Spleen (tissue), 11 donors: ENCODE measurements around the gene CACNG1. TPM values are rescaled to one million over a fixed set of nuclear protein-coding genes. Genes with fewer than 3 reads are reported as not detected.

ENCODE experiments used
- DNase-seq: peaks from one replicate; pipeline ENCODE4 v3.0.0-alpha.2; 2020
- H3K27ac ChIP-seq, 8 donors: fragments of 200-600 bp; sonication (generic) in 7 of 8; 1 replicate in 4 of 8; 2 replicates in 4 of 8; pipeline versions ENCODE4 v1.5.0 to v1.8.0; 2016 to 2021; ENCODE audit warnings: inconsistent platforms in 4 of 8, mild to moderate bottlenecking in 4 of 8, moderate library complexity in 1 of 8
- H3K27me3 ChIP-seq, 7 donors: fragments of 200-600 bp; sonication (generic) in 6 of 7; replicated peaks in 1 of 7; 1 replicate in 4 of 7; 2 replicates in 3 of 7; pipeline versions ENCODE4 v1.5.0 to v1.8.0; 2016 to 2021; ENCODE audit warnings: inconsistent platforms in 3 of 7, mild to moderate bottlenecking in 1 of 7
- H3K36me3 ChIP-seq, 6 donors: fragments of 200-600 bp; sonication (generic) in 5 of 6; 1 replicate in 4 of 6; 2 replicates in 2 of 6; pipeline versions ENCODE4 v1.5.0 to v1.8.0; 2016 to 2021; ENCODE audit warnings: inconsistent platforms in 2 of 6
- H3K4me1 ChIP-seq, 6 donors: fragments of 200-600 bp; sonication (generic) in 5 of 6; 1 replicate in 3 of 6; 2 replicates in 3 of 6; pipeline versions ENCODE4 v1.5.0 to v1.8.0; 2016 to 2021; ENCODE audit warnings: inconsistent platforms in 3 of 6
- H3K4me3 ChIP-seq, 8 donors: fragments of 200-600 bp; sonication (generic) in 7 of 8; 1 replicate in 4 of 8; 2 replicates in 4 of 8; pipeline versions ENCODE4 v1.5.0 to v1.8.0; 2016 to 2021; ENCODE audit warnings: inconsistent platforms in 4 of 8, mild to moderate bottlenecking in 4 of 8, moderate library complexity in 2 of 8
- H3K9me3 ChIP-seq, 8 donors: fragments of 200-600 bp; sonication (generic) in 7 of 8; 1 replicate in 4 of 8; 2 replicates in 4 of 8; pipeline versions ENCODE4 v1.5.0 to v1.8.0; 2016 to 2021; ENCODE audit warnings: inconsistent platforms in 4 of 8
- CTCF ChIP-seq, 11 experiments: fragments of 200-600 bp in 7 of 11; fragments of 450-650 bp in 4 of 11; sonication (generic) in 4 of 11; IDR thresholded peaks in 8 of 11; conservative IDR thresholded peaks in 3 of 11; 1 replicate in 7 of 11; 2 replicates in 4 of 11; pipeline versions ENCODE4 v1.4.0 to v1.8.0; 2016 to 2021; ENCODE audit warnings: antibody characterized with exemption in 11 of 11, inconsistent platforms in 4 of 11, mild to moderate bottlenecking in 1 of 11
- POLR2A ChIP-seq, 3 donors: fragments of 450-650 bp; IDR thresholded peaks; one replicate each; pipeline ENCODE4 v1.5.1; 2017; ENCODE audit warnings: antibody characterized with exemption in 3 of 3, mild to moderate bottlenecking in 1 of 3
- POLR2AphosphoS5 ChIP-seq, 3 donors: sonication (generic); formaldehyde crosslinking; IDR thresholded peaks; one replicate each; pipeline ENCODE4 v1.5.1; 2017; ENCODE audit warnings: antibody characterized with exemption in 3 of 3
- WGBS, 5 donors: extraction: QIAGEN DNeasy Blood & Tissue Kit in 3 of 5; methylation state at CpG; one replicate each; pipeline versions ENCODE4 v1.1.5 to v1.1.7; 2013 to 2018; 5-methylcytosine and 5-hydroxymethylcytosine counted together
- intact Hi-C: fragments of 100-400 bp; cut with DNase I; formaldehyde crosslinking; loops from one replicate; pipeline ENCODE4 v1.15.0; 2023; ENCODE audit warnings: low total_unique reads
- polyA plus RNA-seq, 3 donors: library from polyadenylated mRNA; stranded (reverse); fragments of 200-250 nt; gene quantifications; one replicate each; pipeline ENCODE4 v1.2.1, GENCODE V29; 2013
- total RNA-seq, 7 donors: library from RNA; depleted of rRNA in 3 of 7; stranded (reverse); fragments of >200 nt in 3 of 7; fragmentation: NEBNext Ultra II Directional in 4 of 7; extraction: Animal tissue kit (Norgen Biotek cat#: 25700) in 4 of 7; gene quantifications; one replicate each; pipeline versions ENCODE4 v1.1.0 to v1.2.1, GENCODE V29; 2016 to 2021
- donor health status: healthy with polysubstance abuse.
- donor health status: DM: no; HTN: no; CAD: no; lungs with moderate emphysema.
- donor health status: DM: no; HTN: no; CAD: no.
- donor health status: Bipolar disorder and iron deficiency.
- donor health status: healthy.
- donor health status: DM: no; HTN: no; CAD: no.
- donor health status: DM: yes; HTN: yes; CAD: no.

Gene CACNG1
- total and polyA plus RNA-seq, 10 donors, result not detected

- TF ChIP-seq POLR2A (IDR thresholded peaks at IDR 0.05), result no peak
- TF ChIP-seq POLR2AphosphoS5 (IDR thresholded peaks at IDR 0.05), result no peak
- TF ChIP-seq CTCF (IDR thresholded peaks at IDR 0.05 in 8 of 11, conservative IDR thresholded peaks at IDR 0.05 in 3 of 11), result no peak
- 65 to 75% (median 71%) methylated on average over 9 of the region's 9 CpGs for WGBS, 5 donors
- Histone ChIP-seq H3K27ac (no peak overlapping the region), H3K27me3 (peaks cover 0 to 23% (median 0%) of the 10 kb centered on the region in 7 donors), H3K4me1 (no peaks in the 10 kb centered on the region), H3K36me3 (no peaks in the 10 kb centered on the region), H3K9me3 (peaks cover 0 to 28% (median 5%) of the 10 kb centered on the region in 8 donors), H3K4me3 (no peak overlapping the region)
- intact Hi-C loops, result no loop called here
- no peak for DNase-seq
Measured at GRCh38 chr17:67011527-67012175, 32.7 kb upstream of the CACNG1 start.

GRCh38 chr17:67013891-67014290 lies 30.5 kb upstream of the CACNG1 start:
- TF ChIP-seq POLR2A (IDR thresholded peaks at IDR 0.05) (no peak), CTCF (IDR thresholded peaks at IDR 0.05 in 8 of 11, conservative IDR thresholded peaks at IDR 0.05 in 3 of 11) (no peak), POLR2AphosphoS5 (IDR thresholded peaks at IDR 0.05) (no peak)
- H3K4me3 ChIP-seq, result no peak overlapping the region
- no peak for DNase-seq
- peaks cover 0 to 11% (median 0%) of the 10 kb centered on the region in 8 donors for H3K9me3 ChIP-seq
- peaks cover 0 to 24% (median 0%) of the 10 kb centered on the region in 7 donors for H3K27me3 ChIP-seq
- H3K4me1 ChIP-seq, result no peaks in the 10 kb centered on the region
- 89 to 93% (median 90%) methylated on average over 8 of the region's 8 CpGs for WGBS, 5 donors
- H3K27ac ChIP-seq, result no peak overlapping the region
- no peaks in the 10 kb centered on the region for H3K36me3 ChIP-seq
- intact Hi-C loops, result no loop called here

GRCh38 chr17:67015001-67015400 lies 29.4 kb upstream of the CACNG1 start:
- no peaks in the 10 kb centered on the region for H3K36me3 ChIP-seq
- no peaks in the 10 kb centered on the region for H3K4me1 ChIP-seq
- TF ChIP-seq CTCF (IDR thresholded peaks at IDR 0.05 in 8 of 11, conservative IDR thresholded peaks at IDR 0.05 in 3 of 11) (no peak), POLR2A (IDR thresholded peaks at IDR 0.05) (no peak), POLR2AphosphoS5 (IDR thresholded peaks at IDR 0.05) (no peak)
- no peak overlapping the region for H3K27ac ChIP-seq
- no peak for DNase-seq
- H3K27me3 ChIP-seq, result peaks cover 0 to 24% (median 0%) of the 10 kb centered on the region in 7 donors
- peaks cover 0 to under 1% (median 0%) of the 10 kb centered on the region in 8 donors for H3K9me3 ChIP-seq
- H3K4me3 ChIP-seq, result no peak overlapping the region
- WGBS, 5 donors, result 86 to 91% (median 90%) methylated on average over 11 of the region's 11 CpGs
- intact Hi-C loops, result no loop called here

- Histone ChIP-seq H3K4me3 (no peak overlapping the region), H3K36me3 (no peaks in the 10 kb centered on the region), H3K4me1 (no peaks in the 10 kb centered on the region), H3K27me3 (peaks cover 0 to 24% (median 0%) of the 10 kb centered on the region in 7 donors), H3K27ac (no peak overlapping the region), H3K9me3 (no peaks in the 10 kb centered on the region)
- intact Hi-C loops, result no loop called here
- no peak for DNase-seq
- 68 to 77% (median 76%) methylated on average over 13 to 17 of the region's 17 CpGs for WGBS, 5 donors
- TF ChIP-seq POLR2AphosphoS5 (IDR thresholded peaks at IDR 0.05), result no peak
- TF ChIP-seq CTCF (IDR thresholded peaks at IDR 0.05 in 8 of 11, conservative IDR thresholded peaks at IDR 0.05 in 3 of 11), result no peak
- no peak for TF ChIP-seq POLR2A (IDR thresholded peaks at IDR 0.05)
Measured at GRCh38 chr17:67016039-67016762, 28.2 kb upstream of the CACNG1 start.
